OCI-LY7 (cell line): ENCODE results near the gene TRIM39. TPM values are rescaled to one million over a fixed set of nuclear protein-coding genes. Genes with fewer than 3 reads are reported as not detected.

Experiments
- BruUV-seq: library from RNA; stranded (reverse); fragments of 400-500 nt; replicated peaks from 2 replicates; lab custom pipeline; 2021; lab: Mats Ljungman, UMichigan
- CTCF ChIA-PET: fragments of 300-600 bp; sonication (Branson Sonifier 250); formaldehyde crosslinking; loops from one replicate; lab custom pipeline; 2022; ENCODE audit warnings: antibody characterized with exemption; ENCODE audit not compliant: unreplicated experiment; lab: Charles Lee
- POLR2A ChIA-PET: fragments of 300-600 bp; sonication (Branson Sonifier 250); formaldehyde crosslinking; loops from one replicate; lab custom pipeline; 2022; ENCODE audit warnings: antibody characterized with exemption; lab: Charles Lee
- DNase-seq: peaks from one replicate; pipeline ENCODE4 v3.0.0-alpha.2; 2015; ENCODE audit warnings: low spot score
- H2AFZ ChIP-seq: fragments of 200-600 bp; sonication (generic), shearing (Covaris generic); 2 replicates; pipeline ENCODE4 v1.6.1; 2014; ENCODE audit warnings: mild to moderate bottlenecking, antibody characterized with exemption, low read length, moderate library complexity
- H3K27ac ChIP-seq: fragments of 200-600 bp; sonication (generic); 2 replicates; pipeline ENCODE4 v1.5.1; 2014; ENCODE audit warnings: mixed run types, low read depth, mild to moderate bottlenecking, moderate library complexity, low read length, inconsistent platforms; ENCODE audit not compliant: poor library complexity, severe bottlenecking
- H3K36me3 ChIP-seq: fragments of 200-600 bp; sonication (generic); 2 replicates; pipeline ENCODE4 v1.6.1; 2014; ENCODE audit warnings: mild to moderate bottlenecking, antibody characterized with exemption, low read length, moderate library complexity, mixed read lengths; ENCODE audit not compliant: insufficient read depth
- H3K4me1 ChIP-seq: fragments of 200-600 bp; sonication (generic); 2 replicates; pipeline ENCODE4 v1.5.1; 2014; ENCODE audit warnings: mild to moderate bottlenecking, low read length; ENCODE audit not compliant: insufficient read depth, poor library complexity, severe bottlenecking
- H3K4me2 ChIP-seq: fragments of 200-600 bp; sonication (generic); 2 replicates; pipeline ENCODE4 v1.6.1; 2014; ENCODE audit warnings: mild to moderate bottlenecking, low read length
- H3K4me3 ChIP-seq: fragments of 200-600 bp; sonication (generic); 2 replicates; pipeline ENCODE4 v1.5.1; 2014; ENCODE audit warnings: mild to moderate bottlenecking, low read depth, low read length; ENCODE audit not compliant: poor library complexity, severe bottlenecking
- H3K79me2 ChIP-seq: fragments of 200-600 bp; sonication (generic); 2 replicates; pipeline ENCODE4 v1.6.1; 2016; ENCODE audit warnings: low read depth, mild to moderate bottlenecking, low read length, moderate library complexity, mixed read lengths; ENCODE audit not compliant: insufficient read depth
- H3K9me2 ChIP-seq: fragments of 200-600 bp; sonication (generic); 2 replicates; pipeline ENCODE4 v1.6.1; 2016; ENCODE audit warnings: mild to moderate bottlenecking, low read length, mixed read lengths; ENCODE audit not compliant: insufficient read depth
- H3K9me3 ChIP-seq: fragments of 200-600 bp; sonication (generic); 2 replicates; pipeline ENCODE4 v1.6.1; 2014; ENCODE audit warnings: mild to moderate bottlenecking, mixed run types, low read length, mixed read lengths
- H4K20me1 ChIP-seq: fragments of 200-600 bp; sonication (generic); 2 replicates; pipeline ENCODE4 v1.6.1; 2014; ENCODE audit warnings: mild to moderate bottlenecking, antibody characterized with exemption, low read length, moderate library complexity, mixed read lengths; ENCODE audit not compliant: insufficient read depth
- CTCF ChIP-seq: fragments of 200-600 bp; sonication (generic); conservative IDR thresholded peaks from 2 replicates; pipeline ENCODE4 v1.5.1; 2014; ENCODE audit warnings: mild to moderate bottlenecking, antibody characterized with exemption, low read length, moderate library complexity, mixed read lengths
- EZH2phosphoT487 ChIP-seq: fragments of 200-600 bp; sonication (generic); IDR thresholded peaks from 2 replicates; pipeline ENCODE4 v1.6.1; 2018; ENCODE audit warnings: low read depth, borderline replicate concordance, mild to moderate bottlenecking, mixed run types, antibody characterized with exemption, low read length, moderate library complexity, mixed read lengths
- intact Hi-C: fragments of 100-400 bp; cut with micrococcal nuclease; formaldehyde crosslinking; loops from one replicate; pipeline ENCODE4 v1.10.0; 2022; ENCODE audit not compliant: unreplicated experiment
- total RNA-seq, 2 experiments: library from RNA; depleted of rRNA in 1 of 2; stranded (reverse); fragments of >200 nt in 1 of 2; shearing (Covaris generic) in 1 of 2; gene quantifications; 2 replicates each; pipeline ENCODE4 v1.2.3, GENCODE V29; 2014 to 2022

The TRIM39 gene
- total RNA-seq, 2 experiments from 2014 or later: 11.4 to 17.0 TPM

- no TSS peak for BruUV-seq
- no peak overlapping the region for H2AFZ ChIP-seq
- DNase-seq: no peak
- no peaks in the 10 kb centered on the region for H3K4me1 ChIP-seq
- peaks cover 55% of the 10 kb centered on the region for H3K9me3 ChIP-seq
- ChIA-PET CTCF (no interaction called here), POLR2A (no interaction called here)
- intact Hi-C loops: no loop called here
- peaks cover 5% of the 10 kb centered on the region for H3K36me3 ChIP-seq
- H3K4me3 ChIP-seq: no peak overlapping the region
- no peaks in the 10 kb centered on the region for H3K79me2 ChIP-seq
- no peaks in the 10 kb centered on the region for H3K9me2 ChIP-seq
- H3K4me2 ChIP-seq: no peak overlapping the region
- no peak for TF ChIP-seq EZH2phosphoT487
- TF ChIP-seq CTCF: no peak
- no peak overlapping the region for H3K27ac ChIP-seq
- H4K20me1 ChIP-seq: no peaks in the 10 kb centered on the region
These were observed 43.0 kb upstream of the TRIM39 start for GRCh38 chr6:30283761-30284160.

GRCh38 chr6:30287139-30287538, 39.6 kb upstream of the TRIM39 start:
- TF ChIP-seq CTCF (no peak), EZH2phosphoT487 (no peak)
- H4K20me1 ChIP-seq: no peaks in the 10 kb centered on the region
- no peaks in the 10 kb centered on the region for H3K4me1 ChIP-seq
- H3K4me2 ChIP-seq: no peak overlapping the region
- intact Hi-C loops: no loop called here
- no peaks in the 10 kb centered on the region for H3K9me2 ChIP-seq
- no TSS peak for BruUV-seq
- H3K9me3 ChIP-seq: peaks cover 34% of the 10 kb centered on the region; the same call in 1 of the 2 replicates
- DNase-seq: no peak
- ChIA-PET POLR2A (no interaction called here), CTCF (no interaction called here)
- no peak overlapping the region for H3K4me3 ChIP-seq
- peaks cover 38% of the 10 kb centered on the region for H3K36me3 ChIP-seq
- H2AFZ ChIP-seq: no peak overlapping the region
- no peak overlapping the region for H3K27ac ChIP-seq
- H3K79me2 ChIP-seq: no peaks in the 10 kb centered on the region

- TF ChIP-seq CTCF: no peak
- TF ChIP-seq EZH2phosphoT487: no peak
These were observed 30.9 kb upstream of the TRIM39 start for GRCh38 chr6:30295837-30296236.

More at GRCh38 chr6:30295837-30296236, 30.9 kb upstream of the TRIM39 start:
- POLR2A ChIA-PET: interaction anchor here (0.7 to 1.5 kb wide), 4 partner anchors 12 to 49 kb away, joined by 3 read pairs; no protein-coding TSS in a partner anchor
- Histone ChIP-seq H4K20me1 (no peaks in the 10 kb centered on the region), H3K4me1 (no peaks in the 10 kb centered on the region), H3K79me2 (no peaks in the 10 kb centered on the region), H3K27ac (no peak overlapping the region), H3K9me2 (no peaks in the 10 kb centered on the region), H3K36me3 (peaks cover 43% of the 10 kb centered on the region), H2AFZ (no peak overlapping the region), H3K9me3 (no peaks in the 10 kb centered on the region), H3K4me3 (no peak overlapping the region), H3K4me2 (no peak overlapping the region)
- DNase-seq: no peak
- CTCF ChIA-PET: interaction anchor here (0.6 kb wide), 1 partner anchor 168 kb away, joined by 3 read pairs; no protein-coding TSS in a partner anchor
- intact Hi-C loops: no loop called here
- BruUV-seq: no TSS peak
